IMR-90 (cell line): ENCODE measurements around the gene DCUN1D1. TPM values are rescaled to one million over a fixed set of nuclear protein-coding genes. Genes with fewer than 3 reads are reported as not detected.

Source experiments
- ATAC-seq: fragments of 200-7000 bp; cut with Tn5 transposase; 2 replicates; pipeline ENCODE4 v1.9.1; 2020; ENCODE audit warnings: low read depth, mild to moderate bottlenecking, moderate library complexity
- BruUV-seq: library from RNA; stranded (reverse); fragments of 400-500 nt; replicated peaks from 2 replicates; lab custom pipeline; 2021; lab: Mats Ljungman, UMichigan
- CTCF ChIA-PET: fragments of 300-600 bp; formaldehyde crosslinking; extraction: SDS; loops from one replicate; lab custom pipeline; 2021; ENCODE audit warnings: antibody characterized with exemption; lab: Yijun Ruan, JAX
- POLR2A ChIA-PET: fragments of 300-600 bp; sonication (Branson Sonifier 250); formaldehyde crosslinking; loops from one replicate; lab custom pipeline; 2022; ENCODE audit warnings: antibody characterized with exemption; ENCODE audit not compliant: unreplicated experiment; lab: Charles Lee
- DNase-seq: peaks from one replicate; pipeline ENCODE4 v3.0.0; 2013
- H2AFZ ChIP-seq: replicated peaks from 2 replicates; pipeline ENCODE3; 2013; ENCODE audit warnings: low read length, mild to moderate bottlenecking; ENCODE audit not compliant: poor library complexity
- H2AK5ac ChIP-seq: 2 replicates; pipeline ENCODE4 v1.6.1; 2013; ENCODE audit warnings: low read depth, low read length, inconsistent platforms
- H2AK9ac ChIP-seq: replicated peaks from 2 replicates; pipeline ENCODE3; 2013; ENCODE audit warnings: mild to moderate bottlenecking, low read depth, low read length, moderate library complexity; ENCODE audit not compliant: poor library complexity
- H2BK120ac ChIP-seq: 2 replicates; pipeline ENCODE4 v1.6.1; 2013; ENCODE audit warnings: low read depth, low read length, inconsistent platforms
- H2BK15ac ChIP-seq: 3 replicates; pipeline ENCODE4 v1.6.1; 2013; ENCODE audit warnings: low read depth, low read length, inconsistent platforms
- H2BK20ac ChIP-seq: 2 replicates; pipeline ENCODE4 v1.6.1; 2013; ENCODE audit warnings: low read depth, mild to moderate bottlenecking, inconsistent platforms, low read length, moderate library complexity
- H2BK5ac ChIP-seq: 2 replicates; pipeline ENCODE4 v1.6.1; 2013; ENCODE audit warnings: mild to moderate bottlenecking, low read depth, low read length, inconsistent platforms; ENCODE audit not compliant: poor library complexity, severe bottlenecking
- H3K14ac ChIP-seq: replicated peaks from 2 replicates; pipeline ENCODE4 v1.6.1; 2013; ENCODE audit warnings: low read depth, low read length, inconsistent platforms
- H3K18ac ChIP-seq: 2 replicates; pipeline ENCODE4 v1.6.1; 2013; ENCODE audit warnings: low read depth, low read length, control low read depth
- H3K23ac ChIP-seq: 2 replicates; pipeline ENCODE4 v1.6.1; 2013; ENCODE audit warnings: low read depth, low read length, inconsistent platforms
- H3K27ac ChIP-seq: 2 replicates; pipeline ENCODE4 v1.5.1; 2013; ENCODE audit warnings: mild to moderate bottlenecking, control low read depth, low read length; ENCODE audit not compliant: insufficient read depth
- H3K27me3 ChIP-seq: 2 replicates; pipeline ENCODE4 v1.6.1; 2013; ENCODE audit warnings: low read length; ENCODE audit not compliant: control insufficient read depth, insufficient read depth
- H3K36me3 ChIP-seq: 2 replicates; pipeline ENCODE4 v1.6.1; 2013; ENCODE audit warnings: low read length, mixed read lengths; ENCODE audit not compliant: control insufficient read depth, insufficient read depth
- H3K4ac ChIP-seq: 2 replicates; pipeline ENCODE4 v1.6.1; 2013; ENCODE audit warnings: low read depth, low read length, inconsistent platforms
- H3K4me1 ChIP-seq: 2 replicates; pipeline ENCODE4 v1.6.1; 2013; ENCODE audit warnings: low read length, mixed read lengths; ENCODE audit not compliant: control insufficient read depth, insufficient read depth
- H3K4me2 ChIP-seq: 2 replicates; pipeline ENCODE4 v1.6.1; 2013; ENCODE audit warnings: low read depth, mild to moderate bottlenecking, control low read depth, low read length, moderate library complexity
- H3K4me3 ChIP-seq: 2 replicates; pipeline ENCODE4 v1.5.1; 2013; ENCODE audit warnings: low read depth, mild to moderate bottlenecking, control low read depth, low read length, moderate library complexity; ENCODE audit not compliant: insufficient read depth
- H3K56ac ChIP-seq: 2 replicates; pipeline ENCODE4 v1.6.1; 2013; ENCODE audit warnings: low read length, inconsistent platforms; ENCODE audit not compliant: insufficient read depth; ENCODE audit errors: extremely low read depth
- H3K79me1 ChIP-seq, 2 experiments: 2 replicates each; pipeline ENCODE4 v1.6.1; 2013; ENCODE audit warnings: low read length in 2 of 2, inconsistent platforms in 1 of 2, low read depth in 1 of 2
- H3K9ac ChIP-seq: 2 replicates; pipeline ENCODE4 v1.6.1; 2013; ENCODE audit warnings: low read depth, low read length, control low read depth
- H3K9me1 ChIP-seq: 2 replicates; pipeline ENCODE4 v1.6.1; 2013; ENCODE audit warnings: low read length, inconsistent platforms; ENCODE audit not compliant: insufficient read depth
- H3K9me3 ChIP-seq: 2 replicates; pipeline ENCODE4 v1.6.1; 2013; ENCODE audit warnings: low read length; ENCODE audit not compliant: control insufficient read depth, insufficient read depth
- H4K20me1 ChIP-seq: 2 replicates; pipeline ENCODE4 v1.6.1; 2013; ENCODE audit warnings: low read length, inconsistent platforms; ENCODE audit not compliant: insufficient read depth
- H4K5ac ChIP-seq: 2 replicates; pipeline ENCODE4 v1.6.1; 2013; ENCODE audit warnings: mild to moderate bottlenecking, low read depth, low read length, control low read depth
- H4K8ac ChIP-seq, 2 experiments: 2 replicates each; pipeline ENCODE4 v1.6.1; 2013; ENCODE audit warnings: low read depth in 2 of 2, low read length in 2 of 2, control low read depth in 1 of 2, inconsistent platforms in 1 of 2
- H4K91ac ChIP-seq: 2 replicates; pipeline ENCODE4 v1.6.1; 2013; ENCODE audit warnings: low read depth, low read length, inconsistent platforms; ENCODE audit not compliant: insufficient read depth
- BHLHE40 ChIP-seq: fragments of 150-350 bp; IDR thresholded peaks from 2 replicates; pipeline ENCODE4 v1.6.1; 2016; ENCODE audit warnings: mild to moderate bottlenecking, low read depth, low read length
- CEBPB ChIP-seq: IDR thresholded peaks from 2 replicates; pipeline ENCODE4 v1.6.1; 2012; ENCODE audit warnings: low read depth, low read length, improper control_type of control experiment
- CHD1 ChIP-seq: IDR thresholded peaks from 2 replicates; pipeline ENCODE4 v1.6.1; 2012; ENCODE audit warnings: low read depth, low read length, improper control_type of control experiment
- ELK1 ChIP-seq: fragments of 150-350 bp; IDR thresholded peaks from 2 replicates; pipeline ENCODE4 v1.6.1; 2016; ENCODE audit warnings: low read depth, mild to moderate bottlenecking, low read length, moderate library complexity, borderline replicate concordance
- MAFK ChIP-seq: IDR thresholded peaks from 2 replicates; pipeline ENCODE4 v1.6.1; 2012; ENCODE audit warnings: low read depth, low read length, improper control_type of control experiment
- POLR2A ChIP-seq: IDR thresholded peaks from 2 replicates; pipeline ENCODE4 v1.6.1; 2012; ENCODE audit warnings: mild to moderate bottlenecking, low read depth, low read length
- RAD21 ChIP-seq: IDR thresholded peaks from 2 replicates; pipeline ENCODE4 v1.6.1; 2012; ENCODE audit warnings: low read length, improper control_type of control experiment
- dilution Hi-C: fragments of 300-500 bp; cut with HindIII; formaldehyde crosslinking; loops from one replicate; pipeline ENCODE4 v1.14.3; 2018; ENCODE audit warnings: low sequenced_read_pairs; ENCODE audit not compliant: unreplicated experiment
- in situ Hi-C: fragments of 300-500 bp; cut with MboI; formaldehyde crosslinking; loops from 3 replicates; pipeline ENCODE4 v1.14.3; 2019; ENCODE audit warnings: low sequenced_read_pairs, inconsistent platforms, mixed read lengths
- intact Hi-C: fragments of 100-400 bp; cut with micrococcal nuclease; formaldehyde crosslinking; loops from 2 replicates; pipeline ENCODE4 v1.10.0; 2022
- polyA plus RNA-seq, 3 experiments: library from polyadenylated mRNA; depleted of rRNA; stranded (reverse); fragments of >200 nt; gene quantifications; 2 replicates each; pipeline ENCODE4 v1.2.3, GENCODE V29; 2012; ENCODE audit warnings: low replicate concordance in 1 of 3
- total RNA-seq: library from RNA; depleted of rRNA; stranded (reverse); fragments of >200 nt; gene quantifications from 2 replicates; pipeline ENCODE4 v1.2.3, GENCODE V29; 2012
- TF ChIP-seq, protein P1 (sequence below): fragments of 150-350 bp; IDR thresholded peaks from 2 replicates; pipeline ENCODE4 v1.6.1; 2017; ENCODE audit warnings: mild to moderate bottlenecking, antibody characterized with exemption, low read length, low read depth

Gene DCUN1D1
- total and polyA plus RNA-seq, 2 of the 4 experiments (the other 2 are of a cell fraction) = 12.5 to 17.7 TPM

- no peak overlapping the region for H3K23ac ChIP-seq
- no peaks in the 10 kb centered on the region; a peak in 2 of 4 replicates for H3K79me1 ChIP-seq
- no peak overlapping the region for H4K8ac ChIP-seq
- no peak overlapping the region for H3K14ac ChIP-seq
- H2BK15ac ChIP-seq = no peak overlapping the region
- no peaks in the 10 kb centered on the region for H3K9me1 ChIP-seq
- no peak overlapping the region for H2AFZ ChIP-seq
- H3K9ac ChIP-seq = no peak overlapping the region
- no peaks in the 10 kb centered on the region for H3K9me3 ChIP-seq
- CTCF ChIA-PET = no interaction called here
- H3K4me2 ChIP-seq = no peak overlapping the region
- H4K91ac ChIP-seq = no peak overlapping the region
- H3K27me3 ChIP-seq = no peaks in the 10 kb centered on the region
- no peak overlapping the region for H3K27ac ChIP-seq
- no peak for TF ChIP-seq MAFK
- TF ChIP-seq CHD1 = no peak
- TF ChIP-seq, protein P1, sequence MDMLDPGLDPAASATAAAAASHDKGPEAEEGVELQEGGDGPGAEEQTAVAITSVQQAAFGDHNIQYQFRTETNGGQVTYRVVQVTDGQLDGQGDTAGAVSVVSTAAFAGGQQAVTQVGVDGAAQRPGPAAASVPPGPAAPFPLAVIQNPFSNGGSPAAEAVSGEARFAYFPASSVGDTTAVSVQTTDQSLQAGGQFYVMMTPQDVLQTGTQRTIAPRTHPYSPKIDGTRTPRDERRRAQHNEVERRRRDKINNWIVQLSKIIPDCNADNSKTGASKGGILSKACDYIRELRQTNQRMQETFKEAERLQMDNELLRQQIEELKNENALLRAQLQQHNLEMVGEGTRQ = no peak
- no peak for TF ChIP-seq ELK1
- TF ChIP-seq RAD21 = no peak
- no peak for TF ChIP-seq POLR2A
- no peak for TF ChIP-seq CEBPB
- no peak for TF ChIP-seq BHLHE40
- no peaks in the 10 kb centered on the region for H3K4me1 ChIP-seq
- no peak for DNase-seq
- no peak overlapping the region for H2AK5ac ChIP-seq
- no TSS peak for BruUV-seq
- H3K18ac ChIP-seq = no peak overlapping the region
- no peak overlapping the region for H2BK20ac ChIP-seq
- no peak overlapping the region for H2BK120ac ChIP-seq
- H4K20me1 ChIP-seq = no peaks in the 10 kb centered on the region
- H3K36me3 ChIP-seq = peaks cover 3% of the 10 kb centered on the region; the same call in 1 of the 2 replicates
- no peak overlapping the region for H2AK9ac ChIP-seq
- H3K4ac ChIP-seq = no peak overlapping the region
- in situ Hi-C loops (no loop called here), intact Hi-C loops (no loop called here), dilution Hi-C loops (no loop called here)
- ATAC-seq = no peak
- H4K5ac ChIP-seq = no peak overlapping the region
- POLR2A ChIA-PET = no interaction called here
- no peak overlapping the region for H3K4me3 ChIP-seq
- H3K56ac ChIP-seq = no peak overlapping the region
- no peak overlapping the region for H2BK5ac ChIP-seq
Observed at GRCh38 chr3:182947888-182948287, 32.5 kb downstream of the DCUN1D1 start.
